ENCODE data around the gene CLDN1. TPM values are rescaled to one million over a fixed set of nuclear protein-coding genes. Genes with fewer than 3 reads are reported as not detected.
"Not testable (repeated sequence)": the region's sequence is repeated elsewhere in the genome, so short reads cannot be mapped to it uniquely, and the experiment has no call there.

The CLDN1 gene
- total RNA-seq, 4 donors from 2014 or later, result 0.25 to 1.00 (median 0.36) TPM; not detected in 1

GRCh38 chr3:190281308-190282051 is 40.8 kb downstream of the CLDN1 start:
- no peak for ATAC-seq
- Histone ChIP-seq H3K36me3 (no peaks in the 10 kb centered on the region), H3K4me1 (no peaks in the 10 kb centered on the region), H3K4me3 (no peak overlapping the region), H3K27me3 (no peaks in the 10 kb centered on the region), H3K9me3 (peaks cover 0 to 3% (median 0%) of the 10 kb centered on the region in 3 donors), H3K27ac (no peak overlapping the region)
- intact Hi-C loops (cut with DNase I; ENCODE audit: low total_unique reads) (no loop called here), in situ Hi-C loops (cut with MboI; ENCODE audit: low sequenced_read_pairs in 4 of 4) (no loop called here)
- TF ChIP-seq, protein P1, sequence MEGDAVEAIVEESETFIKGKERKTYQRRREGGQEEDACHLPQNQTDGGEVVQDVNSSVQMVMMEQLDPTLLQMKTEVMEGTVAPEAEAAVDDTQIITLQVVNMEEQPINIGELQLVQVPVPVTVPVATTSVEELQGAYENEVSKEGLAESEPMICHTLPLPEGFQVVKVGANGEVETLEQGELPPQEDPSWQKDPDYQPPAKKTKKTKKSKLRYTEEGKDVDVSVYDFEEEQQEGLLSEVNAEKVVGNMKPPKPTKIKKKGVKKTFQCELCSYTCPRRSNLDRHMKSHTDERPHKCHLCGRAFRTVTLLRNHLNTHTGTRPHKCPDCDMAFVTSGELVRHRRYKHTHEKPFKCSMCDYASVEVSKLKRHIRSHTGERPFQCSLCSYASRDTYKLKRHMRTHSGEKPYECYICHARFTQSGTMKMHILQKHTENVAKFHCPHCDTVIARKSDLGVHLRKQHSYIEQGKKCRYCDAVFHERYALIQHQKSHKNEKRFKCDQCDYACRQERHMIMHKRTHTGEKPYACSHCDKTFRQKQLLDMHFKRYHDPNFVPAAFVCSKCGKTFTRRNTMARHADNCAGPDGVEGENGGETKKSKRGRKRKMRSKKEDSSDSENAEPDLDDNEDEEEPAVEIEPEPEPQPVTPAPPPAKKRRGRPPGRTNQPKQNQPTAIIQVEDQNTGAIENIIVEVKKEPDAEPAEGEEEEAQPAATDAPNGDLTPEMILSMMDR (IDR thresholded peaks at IDR 0.05 in 4 of 5, conservative IDR thresholded peaks at IDR 0.05 in 1 of 5), result no peak
- no peak for TF ChIP-seq POLR2A (IDR thresholded peaks at IDR 0.05)
- no peak for DNase-seq

- TF ChIP-seq, protein P1 (IDR thresholded peaks at IDR 0.05 in 4 of 5, conservative IDR thresholded peaks at IDR 0.05 in 1 of 5), result no peak
- TF ChIP-seq POLR2A (IDR thresholded peaks at IDR 0.05), result no peak
- ATAC-seq, result no peak
- Histone ChIP-seq H3K36me3 (no peaks in the 10 kb centered on the region), H3K4me3 (no peak overlapping the region), H3K4me1 (no peaks in the 10 kb centered on the region), H3K27me3 (no peaks in the 10 kb centered on the region), H3K9me3 (no peaks in the 10 kb centered on the region), H3K27ac (no peak overlapping the region)
- in situ Hi-C loops (cut with MboI; ENCODE audit: low sequenced_read_pairs in 4 of 4), result no loop called here
- DNase-seq, result no peak
- intact Hi-C loops (cut with DNase I; ENCODE audit: low total_unique reads), result no loop called here
Measured at GRCh38 chr3:190279690-190280089, 42.6 kb downstream of the CLDN1 start.

DNA sequence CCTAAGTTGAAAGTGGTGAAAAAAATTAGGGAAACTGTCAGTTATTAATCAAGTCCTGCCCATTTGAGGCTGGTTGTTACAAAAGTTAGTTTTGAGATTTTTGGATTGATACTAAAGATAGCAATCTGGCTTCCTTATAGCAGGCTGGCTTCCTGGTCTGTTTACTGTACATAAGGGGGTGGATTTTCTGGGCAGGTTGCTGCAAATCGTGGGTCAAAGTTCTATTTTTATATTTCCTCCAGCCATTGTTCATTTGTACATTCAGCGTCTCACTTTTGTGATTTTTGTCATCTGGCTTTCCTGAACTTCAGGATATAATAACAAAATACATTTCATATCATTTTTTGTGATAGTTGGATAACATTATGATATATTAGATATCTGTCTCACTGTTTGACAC is 49.5 kb downstream of the CLDN1 start:
- in situ Hi-C loops (cut with MboI; ENCODE audit: low sequenced_read_pairs in 4 of 4), result no loop called here
- DNase-seq, result no peak
- no peaks in the 10 kb centered on the region for H3K36me3 ChIP-seq
- TF ChIP-seq POLR2A (IDR thresholded peaks at IDR 0.05), result no peak
- TF ChIP-seq, protein P1 (IDR thresholded peaks at IDR 0.05 in 4 of 5, conservative IDR thresholded peaks at IDR 0.05 in 1 of 5), result no peak
- ATAC-seq, result no peak
- H3K4me1 ChIP-seq, result no peaks in the 10 kb centered on the region
- H3K27ac ChIP-seq, result no peak overlapping the region
- intact Hi-C loops (cut with DNase I; ENCODE audit: low total_unique reads), result no loop called here
- H3K4me3 ChIP-seq, result no peak overlapping the region
- H3K9me3 ChIP-seq, result no peaks in the 10 kb centered on the region
- no peaks in the 10 kb centered on the region for H3K27me3 ChIP-seq

DNA sequence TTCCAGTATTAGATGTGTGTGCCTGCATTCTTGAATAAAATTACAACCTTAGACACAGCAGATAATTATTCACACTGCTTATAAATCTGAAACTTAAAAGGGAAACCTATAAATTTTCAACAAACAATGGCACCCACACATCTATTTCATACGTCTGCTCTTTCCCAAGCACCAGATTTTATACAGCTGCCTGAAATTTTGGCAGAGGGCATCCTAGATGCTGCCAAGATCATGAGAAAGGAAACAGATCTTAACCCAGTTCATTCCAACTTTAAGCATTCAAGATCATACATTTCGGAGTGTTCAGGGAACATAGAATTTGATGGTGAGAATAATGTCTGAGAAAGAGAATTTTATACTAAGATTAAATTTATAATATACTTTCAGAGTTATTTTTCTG is 53.1 kb downstream of the CLDN1 start:
- no peak overlapping the region for H3K27ac ChIP-seq
- H3K4me1 ChIP-seq, result no peaks in the 10 kb centered on the region
- DNase-seq (no peak), ATAC-seq (no peak)
- in situ Hi-C loops (cut with MboI; ENCODE audit: low sequenced_read_pairs in 4 of 4), result no loop called here
- no peaks in the 10 kb centered on the region for H3K9me3 ChIP-seq
- no peak overlapping the region for H3K4me3 ChIP-seq
- intact Hi-C loops (cut with DNase I; ENCODE audit: low total_unique reads), result no loop called here
- TF ChIP-seq, protein P1 (IDR thresholded peaks at IDR 0.05 in 4 of 5, conservative IDR thresholded peaks at IDR 0.05 in 1 of 5), result no peak
- no peak for TF ChIP-seq POLR2A (IDR thresholded peaks at IDR 0.05)
- H3K27me3 ChIP-seq, result no peaks in the 10 kb centered on the region
- no peaks in the 10 kb centered on the region for H3K36me3 ChIP-seq

DNA sequence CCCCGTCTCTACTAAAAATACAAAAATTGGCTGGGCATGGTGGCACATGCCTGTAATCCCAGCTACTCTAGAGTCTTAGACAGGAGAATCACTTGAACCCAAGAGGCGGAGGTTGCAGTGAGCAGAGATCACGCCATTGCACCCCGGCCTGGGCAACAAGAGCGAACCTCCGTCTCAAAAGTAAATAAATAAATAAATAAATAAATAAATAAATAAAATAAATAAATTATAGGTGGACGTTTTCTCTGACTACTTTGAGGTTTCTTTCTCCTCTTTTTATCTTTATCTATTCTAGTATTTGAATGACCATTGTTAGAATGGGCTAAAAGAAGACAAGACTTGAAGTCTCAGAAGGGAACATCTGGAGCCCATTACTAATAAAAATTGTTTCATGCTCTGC is 54.8 kb downstream of the CLDN1 start:
- H3K4me3 ChIP-seq; H3K36me3 ChIP-seq; H3K27me3 ChIP-seq; intact Hi-C loops (cut with DNase I; ENCODE audit: low total_unique reads); H3K9me3 ChIP-seq; in situ Hi-C loops (cut with MboI; ENCODE audit: low sequenced_read_pairs in 4 of 4); H3K4me1 ChIP-seq; DNase-seq; ATAC-seq; H3K27ac ChIP-seq: not testable (repeated sequence)

Data from gastrocnemius medialis (tissue), 4 donors.